Activated naive CD4-positive, alpha-beta T cell treated with anti-CD3 and anti-CD28 coated beads for 36 hours (primary cell): ENCODE results near the gene UBN1. TPM values are rescaled to one million over a fixed set of nuclear protein-coding genes. Genes with fewer than 3 reads are reported as not detected.
"Not testable (repeated sequence)": the region's sequence is repeated elsewhere in the genome, so short reads cannot be mapped to it uniquely, and the experiment has no call there.

ENCODE experiments used
- CTCF ChIA-PET: fragments of 350-600 bp; sonication (Branson Sonifier 250); formaldehyde crosslinking; loops from one replicate; lab custom pipeline; 2021; ENCODE audit warnings: antibody characterized with exemption; lab: Charles Lee
- DNase-seq: peaks from one replicate; pipeline ENCODE4 v3.0.0-alpha.2; 2020
- H3K27ac Mint-ChIP-seq: one replicate; pipeline ENCODE4 v1.8.0; 2021; ENCODE audit warnings: mild to moderate bottlenecking, mixed read lengths
- H3K27me3 Mint-ChIP-seq: one replicate; pipeline ENCODE4 v1.8.0; 2021; ENCODE audit warnings: low read depth, mixed read lengths
- H3K36me3 Mint-ChIP-seq: one replicate; pipeline ENCODE4 v1.8.0; 2021; ENCODE audit warnings: low read depth, mixed read lengths
- H3K4me1 Mint-ChIP-seq: one replicate; pipeline ENCODE4 v1.8.0; 2021; ENCODE audit warnings: low read depth, mixed read lengths
- H3K4me3 Mint-ChIP-seq: one replicate; pipeline ENCODE4 v1.8.0; 2021; ENCODE audit warnings: mild to moderate bottlenecking, moderate library complexity, mixed read lengths
- H3K9me3 Mint-ChIP-seq: one replicate; pipeline ENCODE4 v1.8.0; 2021; ENCODE audit warnings: mixed read lengths
- intact Hi-C: fragments of 100-400 bp; cut with micrococcal nuclease; formaldehyde crosslinking; loops from one replicate; pipeline ENCODE4 v1.15.1; 2023
- total RNA-seq, 2 experiments: library from RNA; stranded (reverse); gene quantifications; one replicate each; pipeline ENCODE4 v1.2.3, GENCODE V29; 2021

Gene UBN1
- total RNA-seq, 2 experiments from 2014 or later, result 26.7 to 28.1 TPM

GRCh38 chr16:4894276-4895150 is 47.2 kb downstream of the UBN1 start:
- DNase-seq, result no peak
- no peak overlapping the region for H3K27ac Mint-ChIP-seq
- H3K9me3 Mint-ChIP-seq, result no peaks in the 10 kb centered on the region
- intact Hi-C loops, result no loop called here
- H3K4me3 Mint-ChIP-seq, result no peak overlapping the region
- no peaks in the 10 kb centered on the region for H3K27me3 Mint-ChIP-seq
- no peaks in the 10 kb centered on the region for H3K36me3 Mint-ChIP-seq
- CTCF ChIA-PET, result no interaction called here
- no peaks in the 10 kb centered on the region for H3K4me1 Mint-ChIP-seq

- intact Hi-C loops, result no loop called here
- no peaks in the 10 kb centered on the region for H3K36me3 Mint-ChIP-seq
- no peaks in the 10 kb centered on the region for H3K27me3 Mint-ChIP-seq
Measured at GRCh38 chr16:4895366-4895765, 48.1 kb downstream of the UBN1 start.

GRCh38 chr16:4896761-4897160 is 49.5 kb downstream of the UBN1 start:
- DNase-seq, H3K36me3 Mint-ChIP-seq, H3K9me3 Mint-ChIP-seq, H3K4me1 Mint-ChIP-seq, H3K4me3 Mint-ChIP-seq, intact Hi-C loops, H3K27me3 Mint-ChIP-seq, H3K27ac Mint-ChIP-seq: not testable (repeated sequence)
- CTCF ChIA-PET, result interaction anchor here (1.6 kb wide), 1 partner anchor 59 kb away, joined by 5 read pairs; no protein-coding TSS in a partner anchor

More at GRCh38 chr16:4895366-4895765, 48.1 kb downstream of the UBN1 start:
- Mint-ChIP-seq H3K4me1 (no peaks in the 10 kb centered on the region), H3K9me3 (no peaks in the 10 kb centered on the region), H3K4me3 (no peak overlapping the region), H3K27ac (no peak overlapping the region)
- no peak for DNase-seq
- CTCF ChIA-PET, result interaction anchor here (1.6 kb wide), 1 partner anchor 61 kb away, joined by 5 read pairs; no protein-coding TSS in a partner anchor

GRCh38 chr16:4897328-4897727 is 50.0 kb downstream of the UBN1 start:
- no peak for DNase-seq
- H3K4me3 Mint-ChIP-seq, result no peak overlapping the region
- intact Hi-C loops, result no loop called here
- no peaks in the 10 kb centered on the region for H3K9me3 Mint-ChIP-seq
- no peaks in the 10 kb centered on the region for H3K36me3 Mint-ChIP-seq
- CTCF ChIA-PET, result no interaction called here
- no peaks in the 10 kb centered on the region for H3K4me1 Mint-ChIP-seq
- H3K27me3 Mint-ChIP-seq, result no peaks in the 10 kb centered on the region
- H3K27ac Mint-ChIP-seq, result no peak overlapping the region

GRCh38 chr16:4898811-4899473 is 51.7 kb downstream of the UBN1 start:
- CTCF ChIA-PET, result interaction anchor here (1.6 kb wide), 1 partner anchor 57 kb away, joined by 5 read pairs; no protein-coding TSS in a partner anchor
- Mint-ChIP-seq H3K27ac (no peak overlapping the region), H3K4me3 (no peak overlapping the region), H3K9me3 (no peaks in the 10 kb centered on the region), H3K36me3 (no peaks in the 10 kb centered on the region), H3K27me3 (peaks cover 2% of the 10 kb centered on the region), H3K4me1 (no peaks in the 10 kb centered on the region)
- intact Hi-C loops, result no loop called here
- no peak for DNase-seq

- intact Hi-C loops, result no loop called here
- no peaks in the 10 kb centered on the region for H3K36me3 Mint-ChIP-seq
- H3K27me3 Mint-ChIP-seq, result peaks cover 6% of the 10 kb centered on the region
- no peaks in the 10 kb centered on the region for H3K9me3 Mint-ChIP-seq
- H3K4me1 Mint-ChIP-seq, result no peaks in the 10 kb centered on the region
- CTCF ChIA-PET, result interaction anchor here (0.6 to 1.6 kb wide), 2 partner anchors 57 to 267 kb away, joined by 4 to 5 read pairs; no protein-coding TSS in a partner anchor
- H3K4me3 Mint-ChIP-seq, result no peak overlapping the region
- no peak overlapping the region for H3K27ac Mint-ChIP-seq
- DNase-seq, result no peak
Measured at GRCh38 chr16:4899474-4899846, 52.2 kb downstream of the UBN1 start.

- intact Hi-C loops, result no loop called here
- H3K36me3 Mint-ChIP-seq, result no peaks in the 10 kb centered on the region
- peaks cover 6% of the 10 kb centered on the region for H3K27me3 Mint-ChIP-seq
- no peak for DNase-seq
- H3K4me3 Mint-ChIP-seq, result no peak overlapping the region
- H3K4me1 Mint-ChIP-seq, result no peaks in the 10 kb centered on the region
- CTCF ChIA-PET, result interaction anchor here (0.6 to 1.6 kb wide), 2 partner anchors 56 to 268 kb away, joined by 4 to 5 read pairs; no protein-coding TSS in a partner anchor
- H3K27ac Mint-ChIP-seq, result no peak overlapping the region
- no peaks in the 10 kb centered on the region for H3K9me3 Mint-ChIP-seq
Measured at GRCh38 chr16:4900036-4900435, 52.8 kb downstream of the UBN1 start.

GRCh38 chr16:4900750-4901149 is 53.5 kb downstream of the UBN1 start:
- CTCF ChIA-PET, result no interaction called here
- H3K27ac Mint-ChIP-seq, result no peak overlapping the region

GRCh38 chr16:4902038-4902437 is 54.8 kb downstream of the UBN1 start:
- intact Hi-C loops, result no loop called here

More at GRCh38 chr16:4900750-4901149, 53.5 kb downstream of the UBN1 start:
- no peaks in the 10 kb centered on the region for H3K9me3 Mint-ChIP-seq
- no peak overlapping the region for H3K4me3 Mint-ChIP-seq
- no peaks in the 10 kb centered on the region for H3K4me1 Mint-ChIP-seq
- DNase-seq, result no peak
- H3K27me3 Mint-ChIP-seq, result peaks cover 6% of the 10 kb centered on the region
- H3K36me3 Mint-ChIP-seq, result no peaks in the 10 kb centered on the region
- intact Hi-C loops, result no loop called here

GRCh38 chr16:4904108-4904941 is 57.0 kb downstream of the UBN1 start:
- intact Hi-C loops, result no loop called here
- CTCF ChIA-PET, result no interaction called here

More at GRCh38 chr16:4902038-4902437, 54.8 kb downstream of the UBN1 start:
- Mint-ChIP-seq H3K27ac (no peak overlapping the region), H3K27me3 (peaks cover 6% of the 10 kb centered on the region), H3K4me3 (no peak overlapping the region), H3K9me3 (no peaks in the 10 kb centered on the region), H3K36me3 (no peaks in the 10 kb centered on the region), H3K4me1 (no peaks in the 10 kb centered on the region)
- DNase-seq, result no peak
- CTCF ChIA-PET, result no interaction called here

GRCh38 chr16:4904942-4905615 is 57.8 kb downstream of the UBN1 start:
- H3K9me3 Mint-ChIP-seq, result no peaks in the 10 kb centered on the region
- no peak overlapping the region for H3K27ac Mint-ChIP-seq
- H3K4me3 Mint-ChIP-seq, result no peak overlapping the region
- CTCF ChIA-PET, result no interaction called here
- intact Hi-C loops, result no loop called here
- no peaks in the 10 kb centered on the region for H3K4me1 Mint-ChIP-seq
- no peak for DNase-seq
- H3K27me3 Mint-ChIP-seq, result peaks cover 6% of the 10 kb centered on the region
- no peaks in the 10 kb centered on the region for H3K36me3 Mint-ChIP-seq

More at GRCh38 chr16:4904108-4904941, 57.0 kb downstream of the UBN1 start:
- H3K27ac Mint-ChIP-seq, result no peak overlapping the region
- H3K4me1 Mint-ChIP-seq, result no peaks in the 10 kb centered on the region
- no peaks in the 10 kb centered on the region for H3K36me3 Mint-ChIP-seq
- no peak overlapping the region for H3K4me3 Mint-ChIP-seq
- peaks cover 6% of the 10 kb centered on the region for H3K27me3 Mint-ChIP-seq
- no peaks in the 10 kb centered on the region for H3K9me3 Mint-ChIP-seq
- no peak for DNase-seq
